Kidney epithelial cell (primary cell): ENCODE results near the gene PLEKHB1. TPM values are rescaled to one million over a fixed set of nuclear protein-coding genes. Genes with fewer than 3 reads are reported as not detected.

ENCODE experiments used
- DNase-seq: peaks from one replicate; pipeline ENCODE4 v3.0.0-alpha.2; 2010; ENCODE audit warnings: low read depth
- H3K27me3 ChIP-seq: 2 replicates; pipeline ENCODE4 v1.6.0; 2011; ENCODE audit warnings: low read length; ENCODE audit not compliant: control insufficient read depth, insufficient read depth
- H3K36me3 ChIP-seq: 2 replicates; pipeline ENCODE4 v1.5.1; 2011; ENCODE audit warnings: low read length; ENCODE audit not compliant: control insufficient read depth, insufficient read depth
- H3K4me3 ChIP-seq: 2 replicates; pipeline ENCODE4 v1.5.1; 2011; ENCODE audit warnings: low read depth, mild to moderate bottlenecking, control low read depth, low read length
- CTCF ChIP-seq: IDR thresholded peaks from 2 replicates; pipeline ENCODE4 v1.5.1; 2011; ENCODE audit warnings: mild to moderate bottlenecking, moderate library complexity, low read length, control low read depth, inconsistent platforms; ENCODE audit not compliant: insufficient read depth, poor library complexity, severe bottlenecking
- total RNA-seq: library from RNA; depleted of rRNA; stranded (reverse); fragments of >200 nt; gene quantifications from 2 replicates; pipeline ENCODE4 v1.2.3, GENCODE V29; 2015

PLEKHB1 gene
- total RNA-seq, 1 donor from 2014 or later: 3.5 TPM

- no peak for DNase-seq
- no peaks in the 10 kb centered on the region for H3K36me3 ChIP-seq
- TF ChIP-seq CTCF: no peak
- no peak overlapping the region for H3K4me3 ChIP-seq
- no peaks in the 10 kb centered on the region for H3K27me3 ChIP-seq
Observed at GRCh38 chr11:73645121-73645969, 1.0 kb upstream of the PLEKHB1 start.

- Histone ChIP-seq H3K36me3 (no peaks in the 10 kb centered on the region), H3K4me3 (peak overlapping the region; percentile 0), H3K27me3 (no peaks in the 10 kb centered on the region)
- peak; percentile 73 for DNase-seq
- no peak for TF ChIP-seq CTCF
Observed at GRCh38 chr11:73647459-73648100, 1.2 kb downstream of the PLEKHB1 start.

GRCh38 chr11:73648121-73648520 lies 1.7 kb downstream of the PLEKHB1 start:
- H3K27me3 ChIP-seq: no peaks in the 10 kb centered on the region
- no peak for DNase-seq
- no peak overlapping the region for H3K4me3 ChIP-seq
- H3K36me3 ChIP-seq: no peaks in the 10 kb centered on the region
- TF ChIP-seq CTCF: no peak

GRCh38 chr11:73648571-73649046 lies 2.2 kb downstream of the PLEKHB1 start:
- no peak for DNase-seq
- no peak for TF ChIP-seq CTCF
- Histone ChIP-seq H3K4me3 (no peak overlapping the region), H3K27me3 (no peaks in the 10 kb centered on the region), H3K36me3 (no peaks in the 10 kb centered on the region)

GRCh38 chr11:73649206-73649605 lies 2.8 kb downstream of the PLEKHB1 start:
- no peaks in the 10 kb centered on the region for H3K36me3 ChIP-seq
- H3K27me3 ChIP-seq: no peaks in the 10 kb centered on the region
- no peak overlapping the region for H3K4me3 ChIP-seq
- no peak for TF ChIP-seq CTCF
- DNase-seq: no peak
